DOHH2 (cell line): ENCODE results near the gene ACVR1B.

Source experiments
- H3F3A ChIP-seq: fragments of 200-600 bp; sonication (generic), shearing (Covaris generic); 2 replicates; pipeline ENCODE4 v1.6.0; 2016; ENCODE audit warnings: antibody characterized with exemption, mild to moderate bottlenecking; ENCODE audit not compliant: control insufficient read depth, insufficient read depth
- H3K27ac ChIP-seq: fragments of 200-600 bp; sonication (generic); 2 replicates; pipeline ENCODE4 v1.5.1; 2014; ENCODE audit warnings: low read depth, mild to moderate bottlenecking, low read length, moderate library complexity
- H3K27me3 ChIP-seq: fragments of 200-600 bp; sonication (generic); 2 replicates; pipeline ENCODE4 v1.6.1; 2014; ENCODE audit warnings: mild to moderate bottlenecking, low read length, mixed read lengths; ENCODE audit not compliant: control insufficient read depth
- H3K36me3 ChIP-seq: fragments of 200-600 bp; sonication (generic); 2 replicates; pipeline ENCODE4 v1.6.1; 2014; ENCODE audit warnings: mild to moderate bottlenecking, low read length, moderate library complexity, mixed read lengths; ENCODE audit not compliant: control insufficient read depth
- H3K4me1 ChIP-seq: fragments of 200-600 bp; sonication (generic); 2 replicates; pipeline ENCODE4 v1.6.1; 2014; ENCODE audit warnings: mild to moderate bottlenecking, low read length, mixed read lengths; ENCODE audit not compliant: control insufficient read depth
- H3K4me2 ChIP-seq: fragments of 200-600 bp; sonication (generic); 2 replicates; pipeline ENCODE4 v1.6.0; 2014; ENCODE audit warnings: mild to moderate bottlenecking, low read length, moderate library complexity
- H3K4me3 ChIP-seq: fragments of 200-600 bp; sonication (generic); 2 replicates; pipeline ENCODE4 v1.5.1; 2014; ENCODE audit warnings: mild to moderate bottlenecking, low read length, mixed read lengths
- H3K79me2 ChIP-seq: fragments of 200-600 bp; sonication (generic); 2 replicates; pipeline ENCODE4 v1.6.1; 2014; ENCODE audit warnings: mild to moderate bottlenecking, low read length, mixed read lengths; ENCODE audit not compliant: control insufficient read depth
- H3K9me2 ChIP-seq: fragments of 200-600 bp; sonication (generic); replicated peaks from 2 replicates; pipeline ENCODE4 v1.6.1; 2014; ENCODE audit warnings: mild to moderate bottlenecking, low read length, mixed read lengths; ENCODE audit not compliant: control insufficient read depth
- H3K9me3 ChIP-seq: fragments of 200-600 bp; sonication (generic); 2 replicates; pipeline ENCODE4 v1.6.1; 2014; ENCODE audit warnings: antibody characterized with exemption, low read length, mixed read lengths; ENCODE audit not compliant: control insufficient read depth, insufficient read depth
- H4K20me1 ChIP-seq: fragments of 200-600 bp; sonication (generic); 2 replicates; pipeline ENCODE4 v1.6.0; 2014; ENCODE audit warnings: low read depth, mild to moderate bottlenecking, antibody characterized with exemption, low read length, moderate library complexity; ENCODE audit not compliant: control insufficient read depth, insufficient read depth
- CTCF ChIP-seq: fragments of 200-600 bp; sonication (generic); IDR thresholded peaks from one replicate; pipeline ENCODE4 v1.5.1; 2014; ENCODE audit warnings: antibody characterized with exemption, mild to moderate bottlenecking, low read depth, low read length; ENCODE audit not compliant: poor library complexity, severe bottlenecking
- EZH2phosphoT487 ChIP-seq: fragments of 200-600 bp; sonication (generic); IDR thresholded peaks from 2 replicates; pipeline ENCODE4 v1.6.1; 2017; ENCODE audit warnings: borderline replicate concordance, mild to moderate bottlenecking, antibody characterized with exemption, low read length, moderate library complexity, mixed read lengths

The ACVR1B gene

DNA sequence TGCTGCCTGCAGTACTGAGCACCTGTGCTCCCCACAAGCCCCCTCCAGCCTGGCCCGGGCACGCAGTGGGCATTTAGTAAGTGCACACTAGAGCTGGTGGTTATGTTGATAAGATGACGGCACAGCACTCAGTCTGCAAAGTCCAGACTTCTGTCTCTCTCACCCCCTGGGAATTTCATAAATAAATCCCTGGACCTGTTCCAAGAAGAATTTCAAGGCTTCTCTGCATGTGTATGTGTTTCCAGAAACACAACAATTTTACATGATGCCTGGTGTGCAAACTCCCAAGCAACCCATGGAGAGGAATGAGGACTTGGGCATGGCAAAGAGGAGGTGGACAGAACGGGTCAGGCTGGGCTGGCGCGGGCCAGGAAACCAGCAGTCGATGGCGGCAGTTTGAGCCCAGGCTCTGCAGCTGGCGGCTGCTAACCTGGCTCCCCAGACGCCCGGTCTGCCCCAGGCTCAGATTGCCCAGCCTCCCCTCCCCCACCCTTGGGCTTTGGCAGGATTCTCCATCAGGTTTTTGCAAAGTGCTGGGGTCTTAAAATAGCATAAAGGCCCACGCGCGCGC lies 10.4 kb upstream of the ACVR1B start:
- H3K9me3 ChIP-seq = peaks cover 21% of the 10 kb centered on the region
- no peak overlapping the region for H3K4me3 ChIP-seq
- no peak overlapping the region for H3K27ac ChIP-seq
- no peaks in the 10 kb centered on the region for H3K36me3 ChIP-seq
- H3K4me2 ChIP-seq = no peak overlapping the region
- H3F3A ChIP-seq = no peaks in the 10 kb centered on the region
- no peaks in the 10 kb centered on the region; the same call in 1 of the 2 replicates for H4K20me1 ChIP-seq
- no peaks in the 10 kb centered on the region for H3K79me2 ChIP-seq
- H3K27me3 ChIP-seq = peaks cover 18% of the 10 kb centered on the region
- no peaks in the 10 kb centered on the region for H3K4me1 ChIP-seq
- no peak for TF ChIP-seq CTCF
- TF ChIP-seq EZH2phosphoT487 = no peak
- no peaks in the 10 kb centered on the region for H3K9me2 ChIP-seq

DNA sequence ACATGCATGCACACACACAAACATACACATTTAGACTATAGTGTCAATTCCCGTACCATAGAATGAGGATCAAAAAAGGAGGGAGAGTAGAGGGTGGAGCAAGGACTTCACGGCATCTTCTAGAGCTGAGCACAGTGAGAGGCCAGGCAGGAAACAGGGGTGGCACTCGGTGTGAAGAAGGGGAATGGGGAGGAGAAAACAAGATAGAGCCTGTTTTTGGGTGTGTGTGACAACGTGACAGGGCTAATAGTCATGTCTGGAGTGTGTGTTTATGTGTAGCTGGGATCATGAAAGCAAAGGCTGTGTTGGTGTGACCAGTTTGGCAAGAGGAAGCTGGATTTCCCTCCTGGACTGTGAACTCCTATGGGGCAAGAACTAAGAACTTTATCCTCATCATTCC lies 9.9 kb upstream of the ACVR1B start:
- Histone ChIP-seq H3K4me2 (no peak overlapping the region), H3K4me3 (no peak overlapping the region), H3K9me3 (peaks cover 21% of the 10 kb centered on the region), H3K36me3 (no peaks in the 10 kb centered on the region), H3K27ac (no peak overlapping the region), H3F3A (no peaks in the 10 kb centered on the region), H3K79me2 (no peaks in the 10 kb centered on the region), H3K9me2 (no peaks in the 10 kb centered on the region), H3K27me3 (peaks cover 18% of the 10 kb centered on the region), H3K4me1 (no peaks in the 10 kb centered on the region), H4K20me1 (no peaks in the 10 kb centered on the region; the same call in 1 of the 2 replicates)
- TF ChIP-seq EZH2phosphoT487 (no peak), CTCF (no peak)

- H3K9me2 ChIP-seq = no peaks in the 10 kb centered on the region
- H3K79me2 ChIP-seq = no peaks in the 10 kb centered on the region
- H3K9me3 ChIP-seq = peaks cover 21% of the 10 kb centered on the region
- H3K4me1 ChIP-seq = no peaks in the 10 kb centered on the region
- H4K20me1 ChIP-seq = no peaks in the 10 kb centered on the region; the same call in 1 of the 2 replicates
- H3K36me3 ChIP-seq = no peaks in the 10 kb centered on the region
- H3K4me2 ChIP-seq = no peak overlapping the region
- no peaks in the 10 kb centered on the region for H3F3A ChIP-seq
- no peak overlapping the region for H3K27ac ChIP-seq
- peaks cover 18% of the 10 kb centered on the region for H3K27me3 ChIP-seq
- H3K4me3 ChIP-seq = no peak overlapping the region
- no peak for TF ChIP-seq EZH2phosphoT487
Observed at GRCh38 chr12:51942056-51942455, 9.4 kb upstream of the ACVR1B start.

GRCh38 chr12:51942501-51943000 lies 8.9 kb upstream of the ACVR1B start:
- Histone ChIP-seq H4K20me1 (no peaks in the 10 kb centered on the region; the same call in 1 of the 2 replicates), H3K9me3 (peaks cover 21% of the 10 kb centered on the region), H3F3A (no peaks in the 10 kb centered on the region), H3K4me1 (no peaks in the 10 kb centered on the region), H3K79me2 (no peaks in the 10 kb centered on the region), H3K4me2 (no peak overlapping the region), H3K9me2 (no peaks in the 10 kb centered on the region), H3K27me3 (peaks cover 19% of the 10 kb centered on the region), H3K27ac (no peak overlapping the region), H3K36me3 (no peaks in the 10 kb centered on the region), H3K4me3 (no peak overlapping the region)
- TF ChIP-seq CTCF = no peak
- no peak for TF ChIP-seq EZH2phosphoT487
